Keratinocyte (primary cell): Measurements from ENCODE around the gene ENG. TPM values are rescaled to one million over a fixed set of nuclear protein-coding genes. Genes with fewer than 3 reads are reported as not detected.

Experiments used
- DNase-seq: peaks from one replicate; pipeline ENCODE4 v3.0.0-alpha.2; 2011; ENCODE audit warnings: low read depth, missing footprints, low spot score
- FAIRE-seq: peaks from 2 replicates; lab custom pipeline; 2011; peaks lifted over from hg19 to GRCh38; lab: Jason Lieb, UNC
- H2AFZ ChIP-seq: 2 replicates; pipeline ENCODE4 v1.6.0; 2012; ENCODE audit warnings: low read length, control low read depth, inconsistent platforms; ENCODE audit not compliant: control insufficient read depth
- H3K27ac ChIP-seq: 2 replicates; pipeline ENCODE4 v1.5.1; 2011; ENCODE audit warnings: low read length; ENCODE audit not compliant: control insufficient read depth, insufficient read depth
- H3K27me3 ChIP-seq: 3 replicates; pipeline ENCODE4 v1.6.0; 2011; ENCODE audit warnings: low read length; ENCODE audit not compliant: control insufficient read depth, insufficient read depth; ENCODE audit errors: extremely low read depth
- H3K36me3 ChIP-seq, 2 experiments: 2 replicates in 1 of 2; 3 replicates in 1 of 2; pipeline ENCODE4 v1.5.1; 2011; ENCODE audit warnings: low read length in 2 of 2, mild to moderate bottlenecking in 1 of 2; ENCODE audit not compliant: control insufficient read depth in 2 of 2, insufficient read depth in 2 of 2; ENCODE audit errors: extremely low read depth in 1 of 2
- H3K4me1 ChIP-seq: 3 replicates; pipeline ENCODE4 v1.5.1; 2011; ENCODE audit warnings: low read length; ENCODE audit not compliant: control insufficient read depth, insufficient read depth; ENCODE audit errors: extremely low read depth
- H3K4me2 ChIP-seq: 3 replicates; pipeline ENCODE4 v1.6.0; 2011; ENCODE audit warnings: low read depth, low read length; ENCODE audit not compliant: control insufficient read depth, insufficient read depth; ENCODE audit errors: extremely low read depth
- H3K4me3 ChIP-seq, 3 experiments: fragments of 200-600 bp in 1 of 3; sonication (generic) in 1 of 3; 2 replicates in 2 of 3; 3 replicates in 1 of 3; pipeline ENCODE4 v1.5.1; 2011 to 2016; ENCODE audit warnings: low read length in 3 of 3, mild to moderate bottlenecking in 3 of 3, control low read depth in 2 of 3, inconsistent platforms in 1 of 3, low read depth in 1 of 3, mixed read lengths in 1 of 3, mixed run types in 1 of 3, moderate library complexity in 1 of 3; ENCODE audit not compliant: control insufficient read depth in 2 of 3, insufficient read depth in 2 of 3; ENCODE audit errors: extremely low read depth in 1 of 3
- H3K79me2 ChIP-seq: 2 replicates; pipeline ENCODE4 v1.6.0; 2012; ENCODE audit warnings: low read length; ENCODE audit not compliant: control insufficient read depth, insufficient read depth
- H3K9ac ChIP-seq: 3 replicates; pipeline ENCODE4 v1.6.0; 2011; ENCODE audit warnings: low read length; ENCODE audit not compliant: control insufficient read depth, insufficient read depth; ENCODE audit errors: extremely low read depth
- H3K9me1 ChIP-seq: 3 replicates; pipeline ENCODE4 v1.6.0; 2011; ENCODE audit warnings: low read length; ENCODE audit not compliant: control insufficient read depth, insufficient read depth; ENCODE audit errors: extremely low read depth
- H3K9me3 ChIP-seq: 2 replicates; pipeline ENCODE4 v1.5.1; 2012; ENCODE audit warnings: low read depth, low read length; ENCODE audit not compliant: control insufficient read depth
- H4K20me1 ChIP-seq: 3 replicates; pipeline ENCODE4 v1.6.0; 2011; ENCODE audit warnings: low read length; ENCODE audit not compliant: control insufficient read depth, insufficient read depth; ENCODE audit errors: extremely low read depth
- CTCF ChIP-seq, 3 experiments: IDR thresholded peaks in 1 of 3; conservative IDR thresholded peaks in 1 of 3; optimal IDR thresholded peaks in 1 of 3; 2 replicates in 2 of 3; 3 replicates in 1 of 3; pipeline versions ENCODE3 to v1.5.1; 2011; ENCODE audit warnings: low read length in 3 of 3, mild to moderate bottlenecking in 3 of 3, moderate library complexity in 2 of 3, control low read depth in 1 of 3, inconsistent platforms in 1 of 3; ENCODE audit not compliant: insufficient read depth in 2 of 3; ENCODE audit errors: extremely low read depth in 1 of 3
- EZH2 ChIP-seq: IDR thresholded peaks from one replicate; pipeline ENCODE4 v1.6.1; 2012; ENCODE audit warnings: inconsistent platforms, mild to moderate bottlenecking, low read length, moderate library complexity
- dilution Hi-C: fragments of 300-500 bp; cut with MboI; formaldehyde crosslinking; loops from one replicate; pipeline ENCODE4 v1.7.0; 2020; ENCODE audit warnings: low sequenced_read_pairs; ENCODE audit not compliant: extremely low pct_ligation_motif_present
- polyA plus RNA-seq, 5 experiments: library from polyadenylated mRNA; depleted of rRNA in 3 of 5; stranded (reverse) in 3 of 5; stranded (forward) in 1 of 5; unstranded in 1 of 5; fragments of >200 nt; gene quantifications; 1 replicate in 1 of 5; 2 replicates in 3 of 5; 3 replicates in 1 of 5; pipeline versions ENCODE4 v1.2.1 to v1.2.3, GENCODE V29; 2011 to 2012; ENCODE audit warnings: missing spikeins in 2 of 5, low read depth in 1 of 5, low replicate concordance in 1 of 5

ENG gene
- polyA plus RNA-seq, 1 donor (not counting 4 experiments of a cell fraction or from before 2014, with no cell fraction given) = 0.22 TPM

DNA sequence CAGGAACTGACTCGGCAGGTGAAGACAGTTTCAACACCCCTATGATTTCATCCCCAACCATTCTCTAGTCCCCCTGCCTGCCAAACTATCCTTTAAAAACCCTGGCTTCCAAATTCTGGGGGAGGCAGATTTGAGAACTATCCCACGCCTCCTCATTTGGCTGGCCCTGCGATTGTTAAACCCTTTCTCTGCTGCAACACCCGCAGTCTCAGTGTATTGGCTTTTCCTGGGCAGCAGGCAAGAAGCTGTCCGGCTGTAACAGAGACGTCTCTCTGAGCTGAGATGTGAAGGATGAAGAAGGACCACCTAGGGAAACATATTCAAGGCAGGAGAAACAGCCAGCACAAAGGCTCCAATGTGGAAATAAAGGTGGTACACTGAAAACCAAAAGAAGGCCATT is 38.4 kb upstream of the ENG start:
- dilution Hi-C loops = no loop called here
- no peak overlapping the region for H3K4me2 ChIP-seq
- no peaks in the 10 kb centered on the region for H3K4me1 ChIP-seq
- no peak for FAIRE-seq
- no peaks in the 10 kb centered on the region for H4K20me1 ChIP-seq
- no peak overlapping the region for H3K9ac ChIP-seq
- TF ChIP-seq EZH2 (no peak), CTCF (optimal IDR thresholded peaks at IDR 0.05 in 1 of 3, IDR thresholded peaks at IDR 0.05 in 1 of 3, conservative IDR thresholded peaks at IDR 0.05 in 1 of 3; ENCODE audit: extremely low read depth in 1 of 3, insufficient read depth in 2 of 3, low read length in 3 of 3) (no peak)
- no peak overlapping the region for H3K4me3 ChIP-seq
- H3K27me3 ChIP-seq = no peaks in the 10 kb centered on the region
- no peak overlapping the region for H2AFZ ChIP-seq
- no peak for DNase-seq
- peaks cover 31 to 32% of the 10 kb centered on the region in 2 experiments for H3K36me3 ChIP-seq
- peaks cover under 1% of the 10 kb centered on the region for H3K79me2 ChIP-seq
- peaks cover 13% of the 10 kb centered on the region for H3K9me3 ChIP-seq
- H3K9me1 ChIP-seq = no peaks in the 10 kb centered on the region
- H3K27ac ChIP-seq = no peak overlapping the region

DNA sequence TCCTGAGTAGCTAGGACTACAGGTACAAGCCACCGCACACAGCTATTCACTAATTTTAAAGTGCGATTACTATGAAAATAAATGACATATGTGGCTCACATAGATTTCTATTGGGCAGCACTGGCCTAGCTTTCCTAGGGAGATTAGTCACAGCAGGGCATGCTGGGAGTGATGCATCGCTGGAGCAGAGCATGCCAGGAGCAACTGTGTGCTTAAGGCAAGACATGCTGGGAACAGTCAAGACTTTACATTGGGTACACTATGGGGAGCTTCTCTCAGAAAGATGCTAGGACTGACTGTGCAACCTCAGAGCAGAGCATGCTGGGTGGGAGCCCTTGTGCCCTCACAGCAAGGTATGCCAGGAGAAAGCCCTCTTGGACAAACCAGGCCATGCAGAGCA is 35.6 kb upstream of the ENG start:
- Histone ChIP-seq H3K4me3 (no peak overlapping the region), H3K27ac (no peak overlapping the region), H3K4me2 (no peak overlapping the region), H3K9ac (no peak overlapping the region), H2AFZ (no peak overlapping the region), H3K4me1 (no peaks in the 10 kb centered on the region), H3K79me2 (no peaks in the 10 kb centered on the region), H4K20me1 (no peaks in the 10 kb centered on the region), H3K36me3 (peaks cover 30 to 40% of the 10 kb centered on the region in 2 experiments), H3K9me3 (peaks cover 13% of the 10 kb centered on the region), H3K9me1 (no peaks in the 10 kb centered on the region), H3K27me3 (no peaks in the 10 kb centered on the region)
- FAIRE-seq = no peak
- TF ChIP-seq EZH2 (no peak), CTCF (optimal IDR thresholded peaks at IDR 0.05 in 1 of 3, IDR thresholded peaks at IDR 0.05 in 1 of 3, conservative IDR thresholded peaks at IDR 0.05 in 1 of 3; ENCODE audit: extremely low read depth in 1 of 3, insufficient read depth in 2 of 3, low read length in 3 of 3) (no peak)
- no peak for DNase-seq
- dilution Hi-C loops = no loop called here
